ENCODE measurements around the gene PIGBOS1.
"Not testable (repeated sequence)": the region's sequence is repeated elsewhere in the genome, so short reads cannot be mapped to it uniquely, and the experiment has no call there.

PIGBOS1 gene, protein sequence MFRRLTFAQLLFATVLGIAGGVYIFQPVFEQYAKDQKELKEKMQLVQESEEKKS

DNA sequence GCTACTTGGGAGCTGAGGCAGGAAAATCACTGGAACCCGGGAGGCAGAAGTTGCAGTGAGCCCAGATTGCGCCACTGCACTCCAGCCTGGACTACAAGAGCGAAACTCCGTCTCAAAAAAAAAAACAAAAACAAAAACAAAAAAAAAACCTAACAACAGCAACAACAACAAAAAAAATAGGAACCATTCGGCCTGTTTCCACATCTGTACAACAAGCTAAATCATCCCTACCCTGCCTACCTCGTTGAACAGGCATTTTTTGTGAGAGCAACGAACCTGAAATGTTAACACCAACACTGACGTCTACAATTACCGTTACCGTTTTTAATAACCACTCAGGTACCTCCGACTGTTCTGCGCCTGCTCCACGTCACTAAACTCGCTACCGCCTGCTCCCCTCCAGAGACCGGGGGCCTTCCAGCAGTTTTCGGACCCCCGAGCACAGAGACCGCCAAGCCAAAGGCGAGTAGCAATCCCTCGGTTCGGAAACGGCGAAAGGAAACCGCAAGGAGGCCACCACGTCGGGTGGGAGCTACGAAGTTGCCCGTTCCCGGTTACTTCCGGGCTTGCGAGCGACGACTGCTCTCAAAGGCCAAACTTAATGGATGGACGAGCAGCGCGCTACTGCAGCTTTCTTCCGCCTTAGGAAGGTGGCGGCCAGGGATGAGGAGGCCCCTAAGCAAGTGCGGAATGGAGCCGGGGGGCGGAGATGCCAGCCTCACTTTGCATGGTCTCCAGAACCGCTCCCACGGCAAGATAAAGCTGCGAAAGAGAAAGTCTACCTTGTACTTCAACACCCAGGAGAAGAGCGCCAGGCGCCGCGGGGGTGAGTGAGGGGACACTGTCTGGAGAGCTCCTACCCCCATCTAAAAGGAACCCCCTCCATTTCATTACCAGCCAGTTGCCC, at the start of gene PIGBOS1, which contains the start of gene PIGB:
PIGBOS1 (minus strand) TSS at position 536 of the 907 bp plus-strand sequence. CDS start 1,331 bp downstream, outside the sequence.
PIGB (plus strand) TSS at position 635 of the 907 bp plus-strand sequence; CDS start at position 664, 29 bp downstream.
- DNase-seq (ENCODE audit: low spot score): peak; percentile 81

- no peak for DNase-seq (ENCODE audit: low spot score)
These were observed 48.1 kb upstream of the PIGBOS1 start for GRCh38 chr15:55366981-55367380.

GRCh38 chr15:55362641-55363040, 43.7 kb upstream of the PIGBOS1 start:
- no peak for DNase-seq (ENCODE audit: low spot score)

DNA sequence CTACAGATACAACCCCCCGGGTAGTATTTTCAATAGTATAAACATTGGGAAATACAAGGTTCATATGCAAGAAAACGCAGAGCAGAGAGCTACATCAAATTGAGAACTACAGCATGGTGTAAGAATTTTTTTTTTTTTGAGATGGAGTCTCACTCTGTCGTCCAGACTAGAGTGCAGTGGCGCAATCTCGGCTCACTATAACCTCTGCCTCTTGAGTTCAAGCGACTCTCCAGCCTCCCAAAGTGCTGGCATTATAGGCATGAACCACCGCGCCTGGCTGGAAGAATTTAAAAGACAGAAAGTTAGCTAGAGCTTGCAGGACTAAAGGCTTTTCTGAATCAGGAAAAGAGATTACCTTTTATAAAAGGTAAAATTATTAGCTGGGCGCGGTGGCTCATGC, 42.1 kb upstream of the PIGBOS1 start:
- DNase-seq (ENCODE audit: low spot score): no peak

DNA sequence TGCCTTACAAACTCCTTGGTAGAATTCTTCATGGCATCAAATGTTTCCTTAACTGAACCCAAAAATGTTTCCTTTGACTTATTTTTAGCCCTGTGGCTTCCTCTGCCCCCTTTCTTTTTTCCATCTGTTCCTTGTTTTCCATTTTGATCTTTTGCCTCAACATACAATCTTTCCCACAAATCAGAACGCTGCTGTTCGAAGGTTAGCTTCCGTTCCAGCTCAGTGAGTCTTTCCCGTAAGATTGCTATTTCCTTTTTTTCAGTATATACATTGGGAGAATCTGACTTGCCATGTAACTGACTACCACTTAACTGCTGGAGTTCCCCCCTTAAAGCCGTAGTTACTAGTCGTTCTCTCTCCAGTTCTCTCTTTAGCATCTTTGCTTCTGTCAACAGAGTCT, 41.3 kb upstream of the PIGBOS1 start:
- DNase-seq (ENCODE audit: low spot score): no peak

DNA sequence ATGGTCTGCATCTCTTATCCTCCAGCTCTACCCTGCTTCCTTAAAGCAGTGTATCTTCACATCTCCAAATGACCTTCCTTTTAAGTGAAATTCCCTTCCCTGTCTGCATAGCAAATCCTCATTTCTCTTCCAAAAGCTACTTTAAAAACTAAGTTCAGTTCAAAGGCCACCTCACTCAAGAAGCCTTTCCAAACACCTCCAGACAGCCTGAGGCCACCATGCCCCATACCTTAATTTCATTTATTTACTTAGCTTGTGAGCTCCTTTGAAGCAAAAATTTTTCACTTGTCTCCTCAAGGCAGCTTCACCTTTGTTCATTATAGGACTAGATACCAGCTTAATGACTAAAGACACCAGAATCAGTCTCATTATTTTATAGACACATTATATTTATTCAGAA, 39.5 kb upstream of the PIGBOS1 start:
- DNase-seq (ENCODE audit: low spot score): no peak

DNA sequence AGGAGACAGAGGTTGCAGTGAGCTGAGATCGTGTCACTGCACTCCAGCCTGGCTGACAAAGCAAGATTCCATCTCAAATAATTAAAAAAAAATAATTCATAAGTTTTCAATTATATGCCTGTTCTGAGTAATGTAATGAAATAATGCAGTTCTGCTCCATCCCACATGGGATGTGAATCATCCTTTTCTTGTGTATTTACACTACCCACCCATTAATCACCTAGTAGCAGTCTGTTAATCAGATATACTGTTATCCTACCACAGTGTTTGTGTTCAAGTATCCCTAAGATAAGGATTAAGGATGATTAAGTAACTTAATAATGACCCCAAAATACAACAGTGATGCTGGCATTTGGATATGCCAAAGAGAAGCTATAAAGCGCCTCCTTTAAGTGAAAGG, 38.9 kb upstream of the PIGBOS1 start:
- no peak for DNase-seq (ENCODE audit: low spot score)

DNA sequence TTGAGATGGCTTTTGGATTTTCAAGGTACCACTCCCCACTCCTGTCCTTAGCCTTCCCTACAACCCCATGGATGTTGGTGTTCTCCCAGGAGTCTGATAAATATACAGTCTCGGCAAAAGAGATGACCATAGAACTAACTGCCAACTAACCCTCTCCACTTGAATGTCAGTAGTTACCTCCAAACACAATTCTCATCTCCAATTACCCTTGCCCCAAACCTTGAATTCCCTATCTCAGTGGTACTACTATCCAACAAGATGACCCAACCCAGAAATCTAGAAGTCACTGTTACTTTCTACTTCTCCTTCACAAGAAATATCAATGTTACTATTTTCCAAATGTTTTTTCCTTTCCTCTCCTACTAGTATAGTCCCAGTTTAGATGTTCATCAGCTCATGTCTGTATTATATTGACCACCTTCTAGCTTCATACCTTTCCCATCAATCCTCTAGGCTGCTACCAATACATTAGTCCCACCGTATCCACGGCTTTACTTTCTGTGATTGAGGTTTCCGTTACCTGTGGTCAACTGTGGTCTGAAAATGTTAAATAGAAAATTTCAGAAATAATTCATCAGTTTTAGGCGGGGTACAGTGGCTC, 38.2 kb upstream of the PIGBOS1 start:
- DNase-seq (ENCODE audit: low spot score): no peak

DNA sequence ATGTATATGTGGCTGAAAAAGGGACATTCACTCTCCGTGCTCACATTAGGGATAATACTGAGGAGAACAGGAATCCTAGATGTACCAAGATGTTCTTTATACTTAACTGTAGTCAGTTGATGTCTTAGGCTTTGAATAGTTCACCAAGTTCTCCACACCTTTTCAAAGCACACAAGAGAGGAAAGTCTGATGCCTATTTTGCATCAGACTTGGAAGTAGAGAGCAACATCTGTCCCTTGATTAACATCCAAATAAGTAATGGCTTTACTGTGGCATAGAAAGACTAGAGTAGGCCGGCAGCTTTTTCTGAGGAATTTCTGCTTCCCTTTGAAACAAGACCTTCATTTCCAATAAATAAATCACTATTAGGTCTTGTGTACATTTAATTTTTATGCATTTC, 34.1 kb upstream of the PIGBOS1 start:
- DNase-seq (ENCODE audit: low spot score): no peak

GRCh38 chr15:55349282-55349681, 30.4 kb upstream of the PIGBOS1 start:
- no peak for DNase-seq (ENCODE audit: low spot score)

GRCh38 chr15:55348281-55348778, 29.4 kb upstream of the PIGBOS1 start:
- DNase-seq (ENCODE audit: low spot score): no peak

DNA sequence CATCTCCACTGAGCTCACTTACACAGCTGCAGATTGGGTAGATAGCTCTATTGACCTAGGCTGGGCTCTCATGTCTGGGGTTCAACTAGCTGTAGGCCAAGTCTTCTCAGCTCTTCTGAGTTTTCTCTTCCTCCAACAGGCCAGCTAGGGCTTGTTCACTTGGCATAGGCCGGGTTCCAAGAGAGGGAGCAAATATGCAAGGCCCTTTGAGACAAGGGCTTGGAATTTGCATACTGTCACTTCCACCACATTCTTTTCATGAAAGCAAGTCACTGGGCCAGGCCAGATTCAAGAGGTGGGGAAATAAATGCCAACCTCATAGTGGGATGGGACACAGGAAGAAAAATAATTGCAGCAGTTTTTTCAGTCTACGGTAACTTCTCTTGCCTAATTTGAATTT, 25.3 kb upstream of the PIGBOS1 start:
- DNase-seq (ENCODE audit: low spot score): no peak

- DNase-seq (ENCODE audit: low spot score): no peak
These were observed 24.2 kb upstream of the PIGBOS1 start for GRCh38 chr15:55343168-55343567.

DNA sequence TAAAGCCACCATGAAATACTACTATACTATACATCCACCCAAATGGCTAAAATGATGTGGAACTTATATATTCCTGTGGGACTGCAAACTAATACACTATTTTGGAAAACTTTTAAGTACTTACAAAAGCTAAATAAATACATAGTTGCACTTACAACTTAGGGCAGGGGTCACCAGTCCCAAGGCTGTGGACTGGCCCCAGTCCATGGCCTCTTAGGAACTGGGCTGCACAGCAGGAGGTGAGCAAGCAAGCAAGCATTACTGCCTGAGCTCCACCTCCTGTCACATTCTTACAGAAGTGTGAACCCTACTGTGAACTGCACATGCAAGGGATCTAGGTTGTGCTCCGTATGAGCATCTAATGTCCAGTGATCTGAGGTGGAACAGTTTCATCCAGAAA, 18.2 kb upstream of the PIGBOS1 start:
- DNase-seq (ENCODE audit: low spot score): no peak

- no peak for DNase-seq (ENCODE audit: low spot score)
These were observed 16.1 kb upstream of the PIGBOS1 start for GRCh38 chr15:55334997-55335396.

DNA sequence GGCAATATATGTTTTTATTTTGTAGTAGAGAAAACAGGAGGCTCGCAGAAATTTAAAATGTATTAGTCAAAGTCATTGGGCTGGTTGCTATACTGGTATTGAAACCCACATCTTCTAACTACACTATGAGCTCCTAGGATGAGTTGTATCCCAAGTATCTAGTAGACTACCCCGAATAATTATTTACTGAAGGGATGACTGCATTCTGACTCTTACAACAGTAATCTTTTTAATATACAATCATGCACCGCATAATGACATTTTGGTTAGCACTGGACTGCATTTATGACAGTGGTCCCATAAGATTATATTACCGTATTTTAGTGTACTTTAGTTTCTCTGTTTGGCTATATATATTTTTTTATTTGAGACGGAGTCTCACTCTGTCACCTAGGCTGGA, 15.4 kb upstream of the PIGBOS1 start:
- DNase-seq (ENCODE audit: low spot score): no peak

- DNase-seq (ENCODE audit: low spot score): no peak
These were observed 8.5 kb upstream of the PIGBOS1 start for GRCh38 chr15:55327387-55327786.

DNA sequence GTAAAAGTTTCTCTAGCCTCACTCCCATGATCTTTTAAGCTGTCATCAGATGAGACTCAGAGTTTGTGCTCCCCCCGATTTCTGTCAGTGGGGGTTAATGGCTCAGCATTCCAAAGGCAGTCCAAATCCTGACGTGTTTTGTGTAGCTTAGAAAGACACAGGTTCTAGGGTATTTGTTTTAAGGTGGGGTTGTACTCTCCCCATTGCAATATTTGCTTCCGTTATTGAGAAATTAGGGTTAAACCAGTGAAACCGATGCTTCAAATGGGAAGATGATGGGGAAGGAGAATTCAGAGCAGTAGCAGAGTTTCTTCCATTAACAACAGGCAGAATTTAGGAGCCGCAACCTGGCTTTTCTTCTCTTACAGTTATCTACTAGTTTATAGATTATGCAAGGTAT, 3.5 kb upstream of the PIGBOS1 start:
- DNase-seq (ENCODE audit: low spot score): no peak

GRCh38 chr15:55320963-55321362, 2.0 kb upstream of the PIGBOS1 start:
- no peak for DNase-seq (ENCODE audit: low spot score)

DNA sequence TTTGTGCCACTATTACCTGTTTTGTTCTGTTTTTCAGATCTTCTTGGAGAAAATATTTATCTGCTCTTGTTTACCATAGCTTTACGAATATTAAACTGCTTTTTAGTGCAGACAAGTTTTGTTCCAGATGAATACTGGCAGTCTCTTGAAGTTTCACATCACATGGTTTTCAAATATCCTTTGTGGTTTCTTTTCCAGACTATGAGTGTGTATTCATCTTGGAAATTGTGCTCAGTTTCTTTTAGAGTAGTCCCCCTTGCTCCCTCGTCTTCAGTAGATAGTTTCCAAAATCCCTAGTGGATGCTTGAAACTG, 1.3 kb upstream of the PIGBOS1 start:
- DNase-seq (ENCODE audit: low spot score): no peak

DNA sequence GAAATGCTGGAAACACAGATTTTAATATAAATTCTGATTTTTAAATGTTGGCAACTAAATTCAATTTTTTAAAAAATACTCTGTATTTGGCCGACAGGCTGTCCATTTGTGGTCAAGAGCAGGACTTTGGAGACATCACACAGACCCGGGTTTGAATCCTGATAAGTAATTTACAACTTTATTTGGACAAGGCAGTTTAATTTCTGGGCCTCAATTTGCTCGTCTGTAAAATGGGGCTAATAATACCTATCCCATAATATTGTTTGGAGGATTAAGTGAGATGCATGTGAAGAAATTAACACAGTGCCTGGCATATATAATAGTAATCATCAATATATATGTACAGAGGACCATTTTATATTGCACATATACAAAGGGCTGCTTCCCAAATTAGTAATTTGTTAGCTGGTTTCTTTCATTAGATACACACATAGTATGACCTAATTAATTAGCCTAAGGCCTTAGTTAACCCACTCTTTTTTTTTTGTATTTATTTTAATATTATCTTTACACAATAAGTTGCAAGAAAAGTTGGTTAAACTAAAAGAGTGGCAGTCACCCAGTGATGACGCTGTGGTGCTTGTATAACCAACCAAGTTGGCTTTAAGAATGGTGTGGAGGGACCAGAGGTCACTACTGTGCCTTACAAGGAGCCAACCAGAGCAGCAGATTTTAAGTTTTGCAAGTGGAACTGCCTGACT, 764 bp upstream of the PIGBOS1 start:
- peak; percentile 19 for DNase-seq (ENCODE audit: low spot score)

- not testable (repeated sequence) for DNase-seq (ENCODE audit: low spot score)
These were observed 16.1 kb downstream of the PIGBOS1 start for GRCh38 chr15:55302801-55303200.

DNA sequence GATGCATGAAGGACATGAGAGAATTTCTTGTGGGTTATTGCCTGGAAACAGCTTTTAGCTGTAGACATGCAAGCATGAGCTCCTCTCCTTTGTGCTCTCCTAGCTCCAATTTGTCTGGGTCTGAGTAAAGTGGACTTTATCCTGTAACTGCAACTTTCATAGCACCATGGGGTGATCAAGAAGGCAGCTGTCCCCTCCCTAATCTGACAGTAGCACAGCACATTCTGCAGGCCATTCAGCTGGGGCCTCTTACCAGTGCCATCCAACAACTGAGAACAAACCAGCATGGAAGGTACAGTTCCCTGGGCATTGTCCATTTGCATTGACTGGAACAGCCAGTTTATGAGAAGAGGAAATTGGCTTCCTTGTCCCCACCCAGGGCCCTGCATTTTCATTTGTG, 21.6 kb downstream of the PIGBOS1 start:
- no peak for DNase-seq (ENCODE audit: low spot score)

Data from globus pallidus (tissue), 1 donor.